GM18907 (cell line): ENCODE data around the gene SUSD6.
"Not testable (repeated sequence)": the region's sequence is repeated elsewhere in the genome, so short reads cannot be mapped to it uniquely, and the experiment has no call there.

Experiments
- ATAC-seq: cut with Tn5 transposase; IDR thresholded peaks from one replicate; pipeline ENCODE4 v1.9.1; 2021; ENCODE audit warnings: mild to moderate bottlenecking, moderate library complexity; ENCODE audit not compliant: unreplicated experiment

The SUSD6 gene

GRCh38 chr14:69619012-69619411 is 7.6 kb downstream of the SUSD6 start:
- ATAC-seq = no peak

- ATAC-seq = no peak
These were observed 8.8 kb downstream of the SUSD6 start for GRCh38 chr14:69620211-69620611.

- no peak for ATAC-seq
These were observed 9.6 kb downstream of the SUSD6 start for GRCh38 chr14:69620981-69621380.

- ATAC-seq = no peak
These were observed 12.7 kb downstream of the SUSD6 start for GRCh38 chr14:69624136-69624535.

- peak; percentile 86 for ATAC-seq
These were observed 14.1 kb downstream of the SUSD6 start for GRCh38 chr14:69625299-69626131.

GRCh38 chr14:69626132-69626500 is 14.7 kb downstream of the SUSD6 start:
- no peak for ATAC-seq

- ATAC-seq = peak; percentile 48
These were observed 18.1 kb downstream of the SUSD6 start for GRCh38 chr14:69629225-69630127.

- ATAC-seq = no peak
These were observed 19.0 kb downstream of the SUSD6 start for GRCh38 chr14:69630360-69630759.

GRCh38 chr14:69631509-69631908 is 20.1 kb downstream of the SUSD6 start:
- no peak for ATAC-seq

- no peak for ATAC-seq
These were observed 20.8 kb downstream of the SUSD6 start for GRCh38 chr14:69632164-69632563.

- no peak for ATAC-seq
These were observed 21.3 kb downstream of the SUSD6 start for GRCh38 chr14:69632593-69633151.

- no peak for ATAC-seq
These were observed 21.8 kb downstream of the SUSD6 start for GRCh38 chr14:69633238-69633637.

GRCh38 chr14:69635981-69636639 is 24.7 kb downstream of the SUSD6 start:
- ATAC-seq = no peak

- no peak for ATAC-seq
These were observed 25.5 kb downstream of the SUSD6 start for GRCh38 chr14:69636718-69637480.

- ATAC-seq = no peak
These were observed 26.2 kb downstream of the SUSD6 start for GRCh38 chr14:69637503-69638031.

GRCh38 chr14:69640931-69641330 is 29.5 kb downstream of the SUSD6 start:
- ATAC-seq = no peak

- not testable (repeated sequence) for ATAC-seq
These were observed 30.9 kb downstream of the SUSD6 start for GRCh38 chr14:69642212-69642793.

GRCh38 chr14:69643430-69644200 is 32.2 kb downstream of the SUSD6 start:
- no peak for ATAC-seq

GRCh38 chr14:69644814-69645213 is 33.4 kb downstream of the SUSD6 start:
- ATAC-seq = no peak
